GM12874 (cell line): Measurements from ENCODE around the gene TMEM170B.

ENCODE experiments used
- TF ChIP-seq, protein P1 (sequence below): IDR thresholded peaks from 2 replicates; pipeline ENCODE4 v1.5.1; 2011; ENCODE audit warnings: low read depth, mild to moderate bottlenecking, control low read depth, low read length, moderate library complexity; ENCODE audit not compliant: insufficient read depth

Gene TMEM170B

DNA sequence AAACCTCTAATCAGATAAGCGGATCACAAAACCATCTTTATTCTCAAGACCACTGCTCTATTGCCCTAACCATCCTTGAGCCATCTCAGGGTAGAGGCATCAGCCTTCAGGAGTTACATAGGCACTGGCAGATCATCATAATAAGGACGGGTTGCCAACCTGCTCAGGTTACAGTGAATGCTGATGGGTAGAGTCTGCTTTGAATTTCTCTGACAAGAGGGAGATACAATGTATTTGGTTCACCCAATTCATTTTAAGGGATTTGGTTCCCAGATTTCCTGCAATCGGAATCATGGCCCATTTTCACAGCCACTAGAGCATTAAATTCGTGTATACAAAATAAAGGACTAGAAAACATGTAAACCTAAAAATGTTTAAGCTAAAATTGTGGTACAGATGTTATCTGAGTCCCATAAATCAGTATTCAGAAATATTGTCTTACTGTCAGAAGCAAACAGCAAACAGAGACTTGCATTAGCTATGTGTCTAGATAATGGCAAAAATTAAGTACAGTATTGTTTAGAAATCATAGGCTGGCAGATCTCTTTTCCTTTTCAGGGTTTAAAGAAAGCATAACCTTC, 41.9 kb upstream of the TMEM170B start:
- TF ChIP-seq, protein P1, sequence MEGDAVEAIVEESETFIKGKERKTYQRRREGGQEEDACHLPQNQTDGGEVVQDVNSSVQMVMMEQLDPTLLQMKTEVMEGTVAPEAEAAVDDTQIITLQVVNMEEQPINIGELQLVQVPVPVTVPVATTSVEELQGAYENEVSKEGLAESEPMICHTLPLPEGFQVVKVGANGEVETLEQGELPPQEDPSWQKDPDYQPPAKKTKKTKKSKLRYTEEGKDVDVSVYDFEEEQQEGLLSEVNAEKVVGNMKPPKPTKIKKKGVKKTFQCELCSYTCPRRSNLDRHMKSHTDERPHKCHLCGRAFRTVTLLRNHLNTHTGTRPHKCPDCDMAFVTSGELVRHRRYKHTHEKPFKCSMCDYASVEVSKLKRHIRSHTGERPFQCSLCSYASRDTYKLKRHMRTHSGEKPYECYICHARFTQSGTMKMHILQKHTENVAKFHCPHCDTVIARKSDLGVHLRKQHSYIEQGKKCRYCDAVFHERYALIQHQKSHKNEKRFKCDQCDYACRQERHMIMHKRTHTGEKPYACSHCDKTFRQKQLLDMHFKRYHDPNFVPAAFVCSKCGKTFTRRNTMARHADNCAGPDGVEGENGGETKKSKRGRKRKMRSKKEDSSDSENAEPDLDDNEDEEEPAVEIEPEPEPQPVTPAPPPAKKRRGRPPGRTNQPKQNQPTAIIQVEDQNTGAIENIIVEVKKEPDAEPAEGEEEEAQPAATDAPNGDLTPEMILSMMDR = no peak

DNA sequence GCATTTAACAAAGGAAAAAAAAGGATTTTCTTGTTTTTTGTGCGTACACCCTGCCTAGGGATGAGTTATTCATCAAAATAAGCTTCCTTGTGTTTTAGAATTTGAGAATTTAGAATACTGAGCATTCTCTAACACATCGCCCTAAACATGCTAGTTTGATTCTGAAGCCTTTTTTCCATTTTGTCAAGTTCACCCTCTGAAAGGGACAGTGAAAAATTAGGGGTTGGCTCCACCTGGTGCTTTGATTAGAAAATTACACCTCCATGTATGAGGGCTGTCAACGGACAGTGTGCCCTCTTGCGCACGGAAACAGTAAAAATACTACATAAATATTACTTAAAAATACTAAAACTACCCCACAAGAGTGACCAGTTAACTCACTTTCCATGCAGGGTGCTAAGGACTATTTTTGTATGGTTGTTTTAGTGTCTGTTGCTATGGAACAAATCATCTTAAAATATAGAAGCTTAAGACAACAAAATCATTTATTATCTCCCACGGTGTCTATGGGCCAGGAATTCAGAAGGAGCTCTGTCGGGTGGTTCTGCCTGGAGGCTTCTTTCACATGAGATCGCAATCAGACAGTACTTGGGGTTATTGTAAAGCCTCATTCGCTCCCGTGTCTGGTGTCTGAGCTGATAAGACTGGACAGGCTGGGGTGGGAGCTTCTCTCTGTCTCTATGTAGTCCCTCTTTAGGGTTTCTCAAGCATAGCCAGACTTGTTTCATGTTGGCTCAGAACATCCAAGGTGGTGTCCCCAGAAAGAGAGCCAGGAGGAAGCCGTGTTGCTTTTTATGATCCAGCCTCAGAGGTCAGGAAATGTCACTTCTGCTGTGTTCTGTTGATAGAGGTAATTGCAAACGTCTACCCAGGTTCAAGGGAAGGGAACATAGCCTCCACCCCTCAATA, 41.1 kb upstream of the TMEM170B start:
- TF ChIP-seq, protein P1 = peak; percentile 56

DNA sequence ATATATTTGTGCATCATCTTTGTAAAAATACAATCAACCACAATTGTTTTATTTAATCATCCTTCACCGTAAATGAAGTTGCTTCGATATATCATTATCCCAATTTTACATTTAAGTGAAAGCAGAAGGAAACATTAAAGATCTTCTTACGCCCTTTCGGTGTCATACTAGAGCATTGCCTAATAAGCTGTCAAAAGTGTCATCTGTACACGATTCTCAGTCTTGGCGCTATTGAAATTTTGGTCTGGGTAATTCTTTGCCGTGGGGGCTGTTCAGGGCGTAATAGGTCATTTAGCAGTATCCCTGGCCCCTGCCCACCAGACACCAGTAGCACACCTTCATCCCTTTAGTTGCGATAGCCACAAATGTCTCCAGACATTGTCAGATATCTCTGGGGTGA, 40.4 kb upstream of the TMEM170B start:
- TF ChIP-seq, protein P1 = no peak

DNA sequence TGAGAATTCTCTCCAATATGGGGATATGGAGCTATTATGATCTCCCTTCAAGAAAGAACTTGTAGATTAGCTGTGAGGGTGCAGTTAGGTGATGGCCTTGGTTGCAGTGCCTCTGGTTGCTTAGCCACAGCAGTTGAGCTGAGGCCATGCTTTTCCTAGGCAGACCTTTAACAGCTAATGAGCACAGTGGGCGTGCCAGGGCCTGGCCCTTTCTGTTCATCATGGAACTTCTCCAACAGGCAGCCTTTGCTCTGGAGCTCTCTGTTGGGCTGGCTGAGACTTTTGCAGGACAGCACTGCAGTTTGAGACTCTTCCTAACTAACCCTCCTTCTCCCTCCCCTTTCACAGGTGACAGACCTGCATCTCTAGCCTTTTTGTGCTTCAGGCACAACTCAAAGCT, 39.7 kb upstream of the TMEM170B start:
- TF ChIP-seq, protein P1 = no peak

DNA sequence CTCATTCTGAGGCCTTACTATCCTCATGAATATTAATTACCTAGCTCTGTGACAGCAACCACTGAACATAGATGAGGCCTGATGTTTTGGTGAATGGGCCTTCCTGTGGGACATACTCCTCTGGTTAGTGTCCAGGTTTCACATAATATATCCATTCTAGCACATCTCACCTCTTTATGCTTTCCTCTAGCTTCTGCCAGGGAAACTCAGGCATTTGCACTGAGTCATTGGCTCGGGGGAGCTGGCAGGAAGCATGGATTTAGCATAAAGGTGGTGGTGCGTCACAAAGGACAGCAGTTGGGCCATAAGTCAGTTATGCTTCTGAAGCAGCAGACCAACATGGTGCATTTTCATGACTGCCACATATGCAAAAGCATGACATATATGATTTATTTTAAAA, 37.5 kb upstream of the TMEM170B start:
- TF ChIP-seq, protein P1 = no peak

DNA sequence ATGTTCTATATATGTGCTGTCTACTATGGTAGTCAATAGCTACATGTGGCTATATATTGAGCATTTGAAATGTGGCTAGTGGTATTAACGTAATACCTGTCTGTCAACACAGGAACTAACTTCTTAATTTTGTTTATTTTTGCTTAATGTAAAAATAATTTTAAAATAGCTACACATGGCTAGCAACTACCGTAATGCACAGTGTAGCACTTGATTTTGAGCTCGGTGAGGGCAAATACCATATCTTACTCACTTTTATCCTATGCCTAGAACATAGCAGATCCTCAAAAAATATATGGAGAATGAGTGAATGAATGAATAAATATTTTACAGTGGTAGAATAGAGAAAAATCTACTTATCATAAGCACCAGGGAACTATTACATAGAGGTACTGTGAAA, 28.1 kb upstream of the TMEM170B start:
- TF ChIP-seq, protein P1 = no peak

DNA sequence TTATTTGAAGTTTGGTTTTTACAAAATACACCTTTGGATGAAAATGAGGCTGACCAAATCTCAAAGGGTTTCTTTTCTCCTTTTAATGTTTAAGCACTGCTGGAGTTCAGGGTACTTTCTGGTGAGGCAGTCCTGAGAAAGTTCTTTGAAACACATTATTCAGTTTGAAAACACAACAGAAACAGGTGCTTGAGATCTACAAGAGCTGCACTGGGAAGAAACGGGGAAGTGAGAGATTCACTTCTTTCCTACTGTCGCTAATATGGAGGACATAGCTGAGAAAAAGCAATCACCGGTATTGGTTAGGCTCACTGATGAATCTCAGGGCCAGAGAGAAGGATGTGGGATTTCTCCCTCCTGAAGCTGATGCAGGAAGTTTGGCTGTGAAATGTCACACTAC, 22.9 kb upstream of the TMEM170B start:
- TF ChIP-seq, protein P1 = no peak
